Caco-2 (cell line): ENCODE data around the gene RNF121. TPM values are rescaled to one million over a fixed set of nuclear protein-coding genes. Genes with fewer than 3 reads are reported as not detected.

Source experiments
- BruUV-seq: library from RNA; stranded (reverse); fragments of 400-500 nt; replicated peaks from 2 replicates; lab custom pipeline; 2021; lab: Mats Ljungman, UMichigan
- CTCF ChIA-PET: fragments of 300-600 bp; sonication (Branson Sonifier 250); formaldehyde crosslinking; loops from one replicate; lab custom pipeline; 2022; ENCODE audit warnings: antibody characterized with exemption; lab: Charles Lee
- POLR2A ChIA-PET: fragments of 300-600 bp; sonication (Branson Sonifier 250); formaldehyde crosslinking; loops from one replicate; lab custom pipeline; 2022; ENCODE audit warnings: antibody characterized with exemption; lab: Charles Lee
- DNase-seq, 2 experiments: peaks; one replicate each; pipeline versions ENCODE4 v3.0.0 to v3.0.0-alpha.2; 2020 to 2022
- H3K27me3 ChIP-seq: replicated peaks from 2 replicates; pipeline ENCODE4 v1.6.0; 2011; ENCODE audit warnings: low read length; ENCODE audit not compliant: control insufficient read depth, insufficient read depth
- H3K36me3 ChIP-seq: 2 replicates; pipeline ENCODE4 v1.5.1; 2011; ENCODE audit warnings: low read length; ENCODE audit not compliant: control insufficient read depth, insufficient read depth
- H3K4me1 ChIP-seq: fragments of 250-450 bp; sonication (Bioruptor Pico); 2 replicates; pipeline ENCODE4 v1.5.1; 2020; ENCODE audit warnings: mild to moderate bottlenecking
- H3K4me3 ChIP-seq: 2 replicates; pipeline ENCODE4 v1.5.1; 2011; ENCODE audit warnings: low read depth, mild to moderate bottlenecking, control low read depth, low read length
- H3K9me3 ChIP-seq: fragments of 250-450 bp; sonication (Bioruptor Pico); 2 replicates; pipeline ENCODE4 v1.5.1; 2020; ENCODE audit warnings: mild to moderate bottlenecking, moderate library complexity
- H3K27ac Mint-ChIP-seq: one replicate; pipeline ENCODE4 v1.8.0; 2022; ENCODE audit warnings: mixed read lengths; ENCODE audit not compliant: unreplicated experiment
- H3K27me3 Mint-ChIP-seq: one replicate; pipeline ENCODE4 v1.8.0; 2022; ENCODE audit warnings: mixed read lengths; ENCODE audit not compliant: insufficient read depth, unreplicated experiment
- H3K36me3 Mint-ChIP-seq: one replicate; pipeline ENCODE4 v1.8.0; 2022; ENCODE audit warnings: mild to moderate bottlenecking, mixed read lengths; ENCODE audit not compliant: insufficient read depth, unreplicated experiment
- H3K4me1 Mint-ChIP-seq: one replicate; pipeline ENCODE4 v1.8.0; 2022; ENCODE audit warnings: low read depth, mixed read lengths; ENCODE audit not compliant: unreplicated experiment
- H3K4me3 Mint-ChIP-seq: one replicate; pipeline ENCODE4 v1.8.0; 2022; ENCODE audit warnings: mild to moderate bottlenecking, moderate library complexity, mixed read lengths; ENCODE audit not compliant: unreplicated experiment
- H3K9me3 Mint-ChIP-seq: one replicate; pipeline ENCODE4 v1.8.0; 2022; ENCODE audit warnings: mixed read lengths; ENCODE audit not compliant: unreplicated experiment
- CTCF ChIP-seq, 2 experiments: fragments of 200-600 bp in 1 of 2; IDR thresholded peaks; 1 replicate in 1 of 2; 2 replicates in 1 of 2; pipeline versions ENCODE4 v1.5.1 to v1.8.0; 2011 to 2022; ENCODE audit warnings: antibody characterized with exemption in 1 of 2, control low read depth in 1 of 2, inconsistent platforms in 1 of 2, low read depth in 1 of 2, low read length in 1 of 2, mild to moderate bottlenecking in 1 of 2, moderate library complexity in 1 of 2; ENCODE audit not compliant: insufficient read depth in 1 of 2, severe bottlenecking in 1 of 2, unreplicated experiment in 1 of 2
- intact Hi-C: fragments of 100-400 bp; cut with micrococcal nuclease; formaldehyde crosslinking; loops from one replicate; pipeline ENCODE4 v1.10.0; 2022; ENCODE audit not compliant: unreplicated experiment
- total RNA-seq: library from RNA; stranded (reverse); gene quantifications from 2 replicates; pipeline ENCODE4 v1.2.3, GENCODE V29; 2022

RNF121 gene
- total RNA-seq, 1 experiment from 2014 or later, result 146 TPM

GRCh38 chr11:72039856-72040401 lies 111.1 kb downstream of the RNF121 start:
- CTCF ChIA-PET, result interaction anchor here (1.0 to 2.2 kb wide), 11 partner anchors 8 to 391 kb away, joined by 3 to 49 read pairs (median 4); partner anchors contain the start of gene ANAPC15
- Histone ChIP-seq H3K27me3 (no peaks in the 10 kb centered on the region), H3K9me3 (no peaks in the 10 kb centered on the region), H3K4me3 (peak overlapping the region; percentile 16), H3K36me3 (no peaks in the 10 kb centered on the region), H3K4me1 (peaks cover 31% of the 10 kb centered on the region)
- H3K4me3 Mint-ChIP-seq, result no peak overlapping the region
- DNase-seq, result peak; percentile 72 to 73
- H3K27me3 Mint-ChIP-seq, result no peaks in the 10 kb centered on the region
- BruUV-seq, result no TSS peak
- no peak for TF ChIP-seq CTCF (IDR thresholded peaks at IDR 0.05; ENCODE audit: insufficient read depth in 1 of 2, low read depth in 1 of 2, low read length in 1 of 2, severe bottlenecking in 1 of 2, unreplicated experiment in 1 of 2)
- no peak overlapping the region for H3K27ac Mint-ChIP-seq
- H3K4me1 Mint-ChIP-seq, result peaks cover 12% of the 10 kb centered on the region
- no peaks in the 10 kb centered on the region for H3K9me3 Mint-ChIP-seq
- POLR2A ChIA-PET, result interaction anchor here (0.9 to 1.8 kb wide), 4 partner anchors 9 to 73 kb away, joined by 3 to 6 read pairs (median 5); partner anchors contain the start of gene ANAPC15
- intact Hi-C loops, result loop anchor here (1.0 kb wide), 3 partner anchors 10 to 40 kb away; partner anchors contain the start of genes LRRC51 and NUMA1
- H3K36me3 Mint-ChIP-seq, result peaks cover 26% of the 10 kb centered on the region

GRCh38 chr11:72040491-72041363 lies 111.9 kb downstream of the RNF121 start:
- peak overlapping the region; percentile 16 for H3K4me3 ChIP-seq
- peaks cover 12% of the 10 kb centered on the region for H3K4me1 Mint-ChIP-seq
- H3K27ac Mint-ChIP-seq, result no peak overlapping the region
- no peaks in the 10 kb centered on the region for H3K36me3 ChIP-seq
- no peaks in the 10 kb centered on the region for H3K9me3 Mint-ChIP-seq
- no peak for TF ChIP-seq CTCF (IDR thresholded peaks at IDR 0.05; ENCODE audit: insufficient read depth in 1 of 2, low read depth in 1 of 2, low read length in 1 of 2, severe bottlenecking in 1 of 2, unreplicated experiment in 1 of 2)
- ChIA-PET CTCF (interaction anchor here (1.1 to 2.2 kb wide), 4 partner anchors 16 to 103 kb away, joined by 3 to 49 read pairs (median 11); no protein-coding TSS in a partner anchor), POLR2A (interaction anchor here (1.6 to 1.8 kb wide), 2 partner anchors 8 to 72 kb away, joined by 4 to 6 read pairs; partner anchors contain the start of gene ANAPC15)
- no peak overlapping the region for H3K4me3 Mint-ChIP-seq
- BruUV-seq, result TSS peak; percentile 43
- peaks cover 25% of the 10 kb centered on the region for H3K36me3 Mint-ChIP-seq
- peaks cover 31% of the 10 kb centered on the region for H3K4me1 ChIP-seq
- intact Hi-C loops, result no loop called here
- no peaks in the 10 kb centered on the region for H3K9me3 ChIP-seq
- H3K27me3 ChIP-seq, result no peaks in the 10 kb centered on the region
- no peaks in the 10 kb centered on the region for H3K27me3 Mint-ChIP-seq
- DNase-seq, result peak; percentile 37 to 56

- intact Hi-C loops, result no loop called here
- TF ChIP-seq CTCF (IDR thresholded peaks at IDR 0.05; ENCODE audit: insufficient read depth in 1 of 2, low read depth in 1 of 2, low read length in 1 of 2, severe bottlenecking in 1 of 2, unreplicated experiment in 1 of 2), result no peak
- Histone ChIP-seq H3K4me1 (peaks cover 31% of the 10 kb centered on the region), H3K36me3 (no peaks in the 10 kb centered on the region), H3K9me3 (no peaks in the 10 kb centered on the region), H3K4me3 (peak overlapping the region; percentile 16), H3K27me3 (no peaks in the 10 kb centered on the region)
- no peak overlapping the region for H3K27ac Mint-ChIP-seq
- no peak overlapping the region for H3K4me3 Mint-ChIP-seq
- no TSS peak for BruUV-seq
- H3K36me3 Mint-ChIP-seq, result peaks cover 29% of the 10 kb centered on the region
- CTCF ChIA-PET, result interaction anchor here (2.2 kb wide), 1 partner anchor 102 kb away, joined by 5 read pairs; no protein-coding TSS in a partner anchor
- DNase-seq, result no peak
- no peaks in the 10 kb centered on the region for H3K9me3 Mint-ChIP-seq
- peaks cover 12% of the 10 kb centered on the region for H3K4me1 Mint-ChIP-seq
- POLR2A ChIA-PET, result no interaction called here
- H3K27me3 Mint-ChIP-seq, result no peaks in the 10 kb centered on the region
Observed at GRCh38 chr11:72041364-72042063, 112.7 kb downstream of the RNF121 start.
